Tibial artery (tissue), 4 donors: ENCODE results near the gene KRTAP13-3.

ENCODE experiments used
- DNase-seq, 2 donors: peaks; one replicate each; pipeline ENCODE4 v3.0.0-alpha.2; 2019
- H3K27ac ChIP-seq, 2 donors: fragments of 200-600 bp; sonication (generic) in 1 of 2; 1 replicate in 1 of 2; 2 replicates in 1 of 2; pipeline ENCODE4 v1.5.1; 2018 to 2019; ENCODE audit warnings: mild to moderate bottlenecking in 1 of 2
- H3K27me3 ChIP-seq, 2 donors: fragments of 200-600 bp; sonication (generic) in 1 of 2; one replicate each; pipeline versions ENCODE4 v1.5.1 to v1.6.0; 2016 to 2019
- H3K36me3 ChIP-seq, 3 donors: fragments of 200-600 bp; sonication (generic) in 2 of 3; one replicate each; pipeline ENCODE4 v1.5.1; 2016 to 2019; ENCODE audit warnings: mild to moderate bottlenecking in 2 of 3
- H3K4me1 ChIP-seq, 4 donors: fragments of 200-600 bp; sonication (generic) in 2 of 4; 1 replicate in 3 of 4; 2 replicates in 1 of 4; pipeline ENCODE4 v1.5.1; 2016 to 2019
- H3K4me3 ChIP-seq, 2 donors: fragments of 200-600 bp; sonication (generic) in 1 of 2; 1 replicate in 1 of 2; 2 replicates in 1 of 2; pipeline ENCODE4 v1.5.1; 2018 to 2019; ENCODE audit warnings: mild to moderate bottlenecking in 2 of 2
- H3K9me3 ChIP-seq, 3 donors: fragments of 200-600 bp; sonication (generic) in 1 of 3; one replicate each; pipeline ENCODE4 v1.5.1; 2016 to 2019
- intact Hi-C: fragments of 100-400 bp; cut with DNase I; formaldehyde crosslinking; loops from one replicate; pipeline ENCODE4 v1.15.0; 2023; ENCODE audit warnings: low total_unique reads
- TF ChIP-seq, protein P1 (sequence below), 2 experiments: fragments of 200-600 bp in 1 of 2; fragments of 450-650 bp in 1 of 2; IDR thresholded peaks; one replicate each; pipeline ENCODE4 v1.5.1; 2017 to 2019; ENCODE audit warnings: antibody characterized with exemption in 2 of 2, mild to moderate bottlenecking in 1 of 2, moderate library complexity in 1 of 2

KRTAP13-3 gene

DNA sequence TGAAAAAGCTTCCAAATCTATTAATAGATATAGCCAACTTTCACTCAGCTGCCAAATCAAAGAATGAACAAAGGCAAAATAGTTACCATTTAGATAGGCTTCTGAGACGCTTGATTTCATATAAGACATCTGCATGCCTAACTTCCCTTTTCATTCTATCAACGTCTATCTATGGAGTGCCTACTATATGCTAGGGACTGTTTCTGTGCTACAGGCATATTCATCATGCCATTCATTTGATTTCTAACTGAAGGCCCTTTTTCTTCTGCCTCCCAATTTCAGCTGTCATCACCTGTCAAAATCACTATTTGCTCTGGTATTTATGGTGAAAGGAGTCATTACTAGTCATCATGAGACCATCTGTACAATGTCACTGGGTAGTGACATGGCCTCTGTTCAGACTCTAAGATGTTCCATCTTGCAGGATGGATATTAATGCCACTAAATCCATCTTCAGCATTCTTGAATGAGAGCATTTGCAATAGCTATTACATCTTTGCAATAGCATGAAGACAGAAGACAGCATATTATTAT lies 34.2 kb downstream of the KRTAP13-3 start:
- H3K4me1 ChIP-seq = no peaks in the 10 kb centered on the region
- no peak overlapping the region for H3K27ac ChIP-seq
- H3K9me3 ChIP-seq = peaks cover 0 to 10% (median 0%) of the 10 kb centered on the region in 3 donors
- H3K4me3 ChIP-seq = no peak overlapping the region
- H3K27me3 ChIP-seq = no peaks in the 10 kb centered on the region
- intact Hi-C loops = no loop called here
- TF ChIP-seq, protein P1, sequence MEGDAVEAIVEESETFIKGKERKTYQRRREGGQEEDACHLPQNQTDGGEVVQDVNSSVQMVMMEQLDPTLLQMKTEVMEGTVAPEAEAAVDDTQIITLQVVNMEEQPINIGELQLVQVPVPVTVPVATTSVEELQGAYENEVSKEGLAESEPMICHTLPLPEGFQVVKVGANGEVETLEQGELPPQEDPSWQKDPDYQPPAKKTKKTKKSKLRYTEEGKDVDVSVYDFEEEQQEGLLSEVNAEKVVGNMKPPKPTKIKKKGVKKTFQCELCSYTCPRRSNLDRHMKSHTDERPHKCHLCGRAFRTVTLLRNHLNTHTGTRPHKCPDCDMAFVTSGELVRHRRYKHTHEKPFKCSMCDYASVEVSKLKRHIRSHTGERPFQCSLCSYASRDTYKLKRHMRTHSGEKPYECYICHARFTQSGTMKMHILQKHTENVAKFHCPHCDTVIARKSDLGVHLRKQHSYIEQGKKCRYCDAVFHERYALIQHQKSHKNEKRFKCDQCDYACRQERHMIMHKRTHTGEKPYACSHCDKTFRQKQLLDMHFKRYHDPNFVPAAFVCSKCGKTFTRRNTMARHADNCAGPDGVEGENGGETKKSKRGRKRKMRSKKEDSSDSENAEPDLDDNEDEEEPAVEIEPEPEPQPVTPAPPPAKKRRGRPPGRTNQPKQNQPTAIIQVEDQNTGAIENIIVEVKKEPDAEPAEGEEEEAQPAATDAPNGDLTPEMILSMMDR (IDR thresholded peaks at IDR 0.05) = no peak
- DNase-seq = no peak
- no peaks in the 10 kb centered on the region for H3K36me3 ChIP-seq

DNA sequence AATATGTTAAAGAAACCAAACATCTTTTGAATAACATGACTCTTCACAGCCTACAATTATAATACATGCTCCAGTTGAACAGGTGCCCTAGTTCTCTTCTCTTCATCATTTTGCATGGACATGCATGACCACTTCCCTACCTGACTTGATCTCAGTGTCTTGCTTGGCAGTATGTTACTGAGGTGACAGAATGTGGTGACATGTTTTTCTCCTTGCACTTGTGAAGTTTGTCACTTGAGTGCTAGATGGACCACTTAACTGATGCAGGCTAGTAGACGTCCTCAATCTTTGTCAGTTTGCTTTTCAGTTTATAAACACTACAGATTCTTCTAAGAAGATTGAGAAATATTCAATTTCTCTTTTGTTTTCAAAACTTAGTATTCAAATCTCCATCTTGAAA lies 43.5 kb downstream of the KRTAP13-3 start:
- Histone ChIP-seq H3K4me3 (no peak overlapping the region), H3K9me3 (no peaks in the 10 kb centered on the region), H3K36me3 (no peaks in the 10 kb centered on the region), H3K27ac (no peak overlapping the region), H3K27me3 (no peaks in the 10 kb centered on the region), H3K4me1 (no peaks in the 10 kb centered on the region)
- no peak for DNase-seq
- intact Hi-C loops = no loop called here
- TF ChIP-seq, protein P1 (IDR thresholded peaks at IDR 0.05) = no peak
